Placental pericyte (primary cell): ENCODE results near the gene MIER2. TPM values are rescaled to one million over a fixed set of nuclear protein-coding genes. Genes with fewer than 3 reads are reported as not detected.

Experiments used
- total RNA-seq: library from RNA; depleted of rRNA; stranded (reverse); fragments of >200 nt; gene quantifications from 2 replicates; pipeline ENCODE4 v1.2.3, GENCODE V29; 2012

MIER2 gene, protein sequence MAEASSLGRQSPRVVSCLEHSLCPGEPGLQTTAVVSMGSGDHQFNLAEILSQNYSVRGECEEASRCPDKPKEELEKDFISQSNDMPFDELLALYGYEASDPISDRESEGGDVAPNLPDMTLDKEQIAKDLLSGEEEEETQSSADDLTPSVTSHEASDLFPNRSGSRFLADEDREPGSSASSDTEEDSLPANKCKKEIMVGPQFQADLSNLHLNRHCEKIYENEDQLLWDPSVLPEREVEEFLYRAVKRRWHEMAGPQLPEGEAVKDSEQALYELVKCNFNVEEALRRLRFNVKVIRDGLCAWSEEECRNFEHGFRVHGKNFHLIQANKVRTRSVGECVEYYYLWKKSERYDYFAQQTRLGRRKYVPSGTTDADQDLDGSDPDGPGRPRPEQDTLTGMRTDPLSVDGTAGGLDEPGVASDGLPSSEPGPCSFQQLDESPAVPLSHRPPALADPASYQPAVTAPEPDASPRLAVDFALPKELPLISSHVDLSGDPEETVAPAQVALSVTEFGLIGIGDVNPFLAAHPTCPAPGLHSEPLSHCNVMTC
- total RNA-seq: 18.6 and 27.2 TPM in 2 replicates

DNA sequence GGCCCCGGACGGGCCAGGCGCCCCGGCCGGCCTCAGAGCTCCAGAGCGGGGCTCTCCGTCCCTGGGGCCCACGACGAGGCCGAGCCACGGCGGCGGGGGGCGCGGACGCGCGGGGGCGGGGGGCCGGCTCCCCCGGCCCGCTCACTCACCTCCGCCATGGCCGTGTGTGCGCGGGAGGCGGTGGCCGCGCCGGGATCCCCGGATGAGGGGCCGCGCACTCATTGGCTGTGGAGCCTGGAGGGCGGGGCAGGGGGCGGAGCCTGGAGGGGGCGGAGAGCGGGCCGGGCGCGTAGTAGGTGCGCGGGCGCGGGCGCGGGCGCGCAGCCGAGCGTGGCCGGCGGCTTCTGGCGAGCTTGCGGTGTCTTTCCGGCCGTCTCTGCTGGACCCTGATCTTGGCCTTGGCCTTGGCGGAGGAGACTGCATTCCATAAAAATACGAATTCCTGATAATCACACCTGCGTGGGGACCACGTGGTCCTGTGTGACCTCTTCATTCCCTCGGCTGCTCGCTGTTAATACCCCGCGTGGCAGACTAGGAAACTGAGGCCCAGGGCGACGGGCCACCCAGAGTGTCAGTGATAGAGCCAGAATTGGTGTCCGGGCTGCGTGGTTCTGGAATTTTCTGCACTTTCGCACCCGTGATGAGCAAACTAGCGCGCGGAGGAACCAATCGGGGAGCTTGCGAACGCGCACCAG is at the start of gene MIER2:
Gene MIER2, minus strand, starts transcription at position 172 of the 695 bp plus-strand sequence. Its CDS starts 14 bp downstream, at position 158.

DNA sequence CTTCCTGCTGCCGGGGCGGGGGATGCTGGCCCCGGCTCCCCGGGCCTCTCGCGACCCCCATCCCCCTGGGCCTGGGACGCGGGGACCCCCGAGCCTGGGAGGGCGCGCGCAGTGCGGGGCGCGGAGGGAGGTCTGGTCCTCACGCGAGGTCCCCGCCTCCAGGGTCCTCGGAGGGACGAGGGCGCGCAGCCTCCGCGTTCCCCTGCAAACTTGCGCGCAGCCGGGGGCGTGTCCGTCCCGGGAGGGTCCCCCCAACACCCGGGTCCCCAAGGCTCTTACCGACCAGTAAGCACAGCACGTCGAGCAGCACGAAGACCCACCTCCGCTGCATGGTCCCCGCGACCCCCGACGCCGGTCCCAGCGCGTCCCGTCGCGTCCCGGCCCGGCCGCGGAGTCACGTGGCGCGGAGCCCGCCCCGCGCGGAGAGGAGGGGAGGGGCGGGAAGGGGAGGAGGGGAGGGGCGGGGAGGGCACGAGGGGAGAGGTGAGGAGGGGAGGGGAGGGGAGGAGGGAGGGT is 53.5 kb downstream of the MIER2 start, which contains the start of gene PLPP2:
Gene PLPP2, minus strand, starts transcription at position 398 of the 516 bp plus-strand sequence. Its CDS starts 67 bp downstream, at position 331.

Other genes with a start within 250 kb of the MIER2 start
- gene OR4F17, start 237.7 kb downstream of the MIER2 start, total RNA-seq: not detected in 2 replicates
- 3.0 and 8.8 TPM in 2 replicates for gene PLPP2, start 53.4 kb downstream of the MIER2 start, total RNA-seq
- not detected in 2 replicates for gene C2CD4C, start 64.4 kb upstream of the MIER2 start, total RNA-seq
- 0.29 and 3.5 TPM in 2 replicates for gene SHC2, start 116.2 kb upstream of the MIER2 start, total RNA-seq
- 0.22 TPM in 1 of 2 replicates, not detected in the other for gene MADCAM1, start 151.7 kb upstream of the MIER2 start, total RNA-seq
- gene TPGS1, start 162.7 kb upstream of the MIER2 start, total RNA-seq: 42.2 and 48.8 TPM in 2 replicates
- 108 and 148 TPM in 2 replicates for gene CDC34, start 187.0 kb upstream of the MIER2 start, total RNA-seq
- gene GZMM, start 199.3 kb upstream of the MIER2 start, total RNA-seq: 0.66 TPM in 1 of 2 replicates, not detected in the other
- gene BSG, start 227.8 kb upstream of the MIER2 start, total RNA-seq: 282 and 610 TPM in 2 replicates
- 1.0 and 1.8 TPM in 2 replicates for gene HCN2, start 245.1 kb upstream of the MIER2 start, total RNA-seq